Epithelial cell of proximal tubule (primary cell): ENCODE results near the gene CDK17. TPM values are rescaled to one million over a fixed set of nuclear protein-coding genes. Genes with fewer than 3 reads are reported as not detected.

ENCODE experiments used
- DNase-seq: peaks from one replicate; pipeline ENCODE4 v3.0.0-alpha.2; 2011; ENCODE audit warnings: low read depth
- H3K4me3 ChIP-seq: 2 replicates; pipeline ENCODE4 v1.5.1; 2011; ENCODE audit warnings: low read depth, mild to moderate bottlenecking, low read length
- total RNA-seq: library from RNA; depleted of rRNA; stranded (reverse); fragments of >200 nt; gene quantifications from 2 replicates; pipeline ENCODE4 v1.2.3, GENCODE V29; 2015
- TF ChIP-seq, protein P1 (sequence below): conservative IDR thresholded peaks from 2 replicates; pipeline ENCODE4 v1.5.1; 2012; ENCODE audit warnings: low read depth, mild to moderate bottlenecking, low read length

Gene CDK17
- total RNA-seq, 1 donor from 2014 or later, result 22.0 TPM

- TF ChIP-seq, protein P1, sequence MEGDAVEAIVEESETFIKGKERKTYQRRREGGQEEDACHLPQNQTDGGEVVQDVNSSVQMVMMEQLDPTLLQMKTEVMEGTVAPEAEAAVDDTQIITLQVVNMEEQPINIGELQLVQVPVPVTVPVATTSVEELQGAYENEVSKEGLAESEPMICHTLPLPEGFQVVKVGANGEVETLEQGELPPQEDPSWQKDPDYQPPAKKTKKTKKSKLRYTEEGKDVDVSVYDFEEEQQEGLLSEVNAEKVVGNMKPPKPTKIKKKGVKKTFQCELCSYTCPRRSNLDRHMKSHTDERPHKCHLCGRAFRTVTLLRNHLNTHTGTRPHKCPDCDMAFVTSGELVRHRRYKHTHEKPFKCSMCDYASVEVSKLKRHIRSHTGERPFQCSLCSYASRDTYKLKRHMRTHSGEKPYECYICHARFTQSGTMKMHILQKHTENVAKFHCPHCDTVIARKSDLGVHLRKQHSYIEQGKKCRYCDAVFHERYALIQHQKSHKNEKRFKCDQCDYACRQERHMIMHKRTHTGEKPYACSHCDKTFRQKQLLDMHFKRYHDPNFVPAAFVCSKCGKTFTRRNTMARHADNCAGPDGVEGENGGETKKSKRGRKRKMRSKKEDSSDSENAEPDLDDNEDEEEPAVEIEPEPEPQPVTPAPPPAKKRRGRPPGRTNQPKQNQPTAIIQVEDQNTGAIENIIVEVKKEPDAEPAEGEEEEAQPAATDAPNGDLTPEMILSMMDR, result no peak
- DNase-seq, result no peak
- no peak overlapping the region for H3K4me3 ChIP-seq
Measured at GRCh38 chr12:96265836-96266235, 134.4 kb downstream of the CDK17 start.

GRCh38 chr12:96265400-96265799 is 134.8 kb downstream of the CDK17 start:
- TF ChIP-seq, protein P1, result no peak
- no peak for DNase-seq
- no peak overlapping the region for H3K4me3 ChIP-seq

DNA sequence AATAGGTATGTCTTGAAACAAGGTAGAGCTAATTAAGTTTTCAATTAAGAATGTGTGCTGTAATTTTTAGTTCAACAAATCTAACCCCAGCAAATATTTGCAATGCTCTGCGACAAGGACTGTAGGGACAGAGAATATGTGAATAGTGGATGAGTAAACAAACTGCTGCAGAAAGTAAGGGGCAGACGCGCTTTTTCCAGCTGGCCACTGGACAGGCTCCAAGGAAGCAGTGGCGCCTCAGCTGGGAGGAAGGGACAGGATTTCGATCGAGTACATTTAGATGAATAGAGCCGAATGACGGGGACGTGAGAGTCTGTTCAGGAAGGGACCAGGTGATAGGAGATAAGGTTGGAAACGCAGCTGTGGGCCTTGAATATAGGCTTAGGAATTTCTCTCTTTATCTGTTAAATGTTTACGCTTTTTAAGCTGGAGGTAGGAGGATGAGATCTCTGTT is 136.8 kb downstream of the CDK17 start:
- DNase-seq, result no peak
- TF ChIP-seq, protein P1, result no peak
- no peak overlapping the region for H3K4me3 ChIP-seq

- TF ChIP-seq, protein P1, result no peak
- no peak for DNase-seq
- no peak overlapping the region for H3K4me3 ChIP-seq
Measured at GRCh38 chr12:96261557-96261956, 138.7 kb downstream of the CDK17 start.

DNA sequence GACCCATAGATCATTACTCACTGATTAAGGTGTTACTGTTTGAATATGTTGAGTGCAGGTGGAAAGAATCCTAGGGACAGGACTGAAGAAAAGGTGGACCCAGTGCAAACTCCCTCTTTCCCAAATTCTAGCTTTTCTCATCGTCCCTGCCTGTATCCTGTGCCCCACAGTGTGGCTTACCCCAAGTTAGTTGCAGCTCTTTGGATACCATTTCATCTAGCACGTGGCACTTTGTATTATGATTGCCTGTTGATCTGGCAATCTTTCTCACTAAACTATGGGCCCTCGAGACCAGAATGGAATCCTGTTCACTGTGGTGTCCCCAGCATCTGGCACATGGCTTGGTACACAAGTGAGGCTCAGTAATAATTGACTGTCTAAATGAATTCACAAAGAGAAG is 139.6 kb downstream of the CDK17 start:
- H3K4me3 ChIP-seq, result no peak overlapping the region
- DNase-seq, result no peak
- TF ChIP-seq, protein P1, result no peak

GRCh38 chr12:96260231-96260630 is 140.0 kb downstream of the CDK17 start:
- TF ChIP-seq, protein P1, result no peak
- H3K4me3 ChIP-seq, result no peak overlapping the region
- no peak for DNase-seq

DNA sequence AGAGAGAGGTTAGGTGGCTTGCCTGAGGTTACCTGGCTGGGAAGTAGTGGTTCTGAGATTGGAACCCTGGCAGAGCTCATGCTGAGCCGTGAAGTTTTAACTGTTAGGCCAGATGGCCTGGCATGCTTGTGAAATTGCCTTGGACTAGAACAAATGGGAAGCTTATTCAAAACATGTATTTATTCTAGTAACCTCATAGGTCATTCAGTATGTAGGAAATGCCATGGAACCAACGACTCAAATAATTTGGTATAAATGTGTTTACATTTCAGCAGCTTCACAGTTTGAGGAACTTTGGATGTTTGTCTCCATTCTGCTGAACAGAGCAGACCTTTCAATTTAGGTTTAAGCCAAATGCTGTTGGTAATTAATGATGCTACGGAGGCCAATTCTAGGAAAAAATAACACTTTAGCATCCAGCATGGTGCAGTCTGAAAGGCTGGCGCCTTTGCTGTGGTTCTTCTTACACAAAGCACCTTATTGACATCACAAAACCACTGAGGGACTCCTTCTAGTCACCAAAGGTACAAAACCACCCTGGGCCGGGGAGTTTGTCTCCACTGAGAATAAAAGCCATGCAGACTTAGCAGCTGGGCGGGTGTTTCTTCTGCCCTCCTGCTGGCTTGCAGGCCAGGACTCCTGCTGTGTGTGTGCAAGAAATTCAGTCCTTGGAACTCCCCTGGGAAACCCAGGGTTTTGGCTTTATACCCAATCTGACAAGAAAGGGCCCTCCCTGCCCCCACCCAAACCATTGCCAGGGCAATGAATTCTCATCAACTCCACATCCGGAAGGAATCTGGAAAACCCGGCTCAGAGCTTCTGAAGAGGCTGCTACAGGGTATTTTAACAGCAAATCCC is 141.9 kb downstream of the CDK17 start:
- H3K4me3 ChIP-seq, result no peak overlapping the region
- no peak for DNase-seq
- TF ChIP-seq, protein P1, result no peak
